GM12878 (cell line): ENCODE results near the gene PLPP3.

Source experiments
- CREB1 ChIP-seq: IDR thresholded peaks from 2 replicates; pipeline ENCODE4 v1.6.1; 2012; ENCODE audit warnings: low read depth, mild to moderate bottlenecking, inconsistent platforms
- EP300 ChIP-seq, 2 experiments: fragments of 150-350 bp in 1 of 2; IDR thresholded peaks; 2 replicates each; pipeline ENCODE4 v1.6.1; 2011 to 2012; ENCODE audit warnings: low read depth in 2 of 2, low read length in 2 of 2, borderline replicate concordance in 1 of 2, improper control_type of control experiment in 1 of 2, inconsistent platforms in 1 of 2; ENCODE audit not compliant: control insufficient read depth in 1 of 2
- ESRRA ChIP-seq: IDR thresholded peaks from 2 replicates; pipeline ENCODE4 v1.6.1; 2012; ENCODE audit warnings: mild to moderate bottlenecking, low read length, improper control_type of control experiment
- ETV6 ChIP-seq, 2 experiments: fragments of 450-650 bp in 1 of 2; IDR thresholded peaks in 1 of 2; conservative IDR thresholded peaks in 1 of 2; 2 replicates each; pipeline ENCODE4 v1.6.1; 2014; ENCODE audit warnings: antibody characterized with exemption in 1 of 2, borderline replicate concordance in 1 of 2, low read depth in 1 of 2, mild to moderate bottlenecking in 1 of 2, moderate library complexity in 1 of 2
- FOXM1 ChIP-seq: IDR thresholded peaks from 2 replicates; pipeline ENCODE4 v1.6.1; 2012; ENCODE audit warnings: low read depth, mild to moderate bottlenecking, inconsistent platforms, low read length, moderate library complexity
- POLR2AphosphoS5 ChIP-seq: IDR thresholded peaks from 2 replicates; pipeline ENCODE4 v1.6.1; 2011; ENCODE audit warnings: mild to moderate bottlenecking, low read length, inconsistent platforms
- SP1 ChIP-seq: IDR thresholded peaks from one replicate; pipeline ENCODE4 v1.6.1; 2011; ENCODE audit warnings: low read depth, low read length
- TF ChIP-seq, protein P1 (sequence below), 3 experiments: IDR thresholded peaks in 2 of 3; conservative IDR thresholded peaks in 1 of 3; 2 replicates each; pipeline ENCODE4 v1.5.1; 2011; ENCODE audit warnings: low read depth in 3 of 3, low read length in 3 of 3, mild to moderate bottlenecking in 3 of 3, control low read depth in 2 of 3, moderate library complexity in 2 of 3, inconsistent platforms in 1 of 3, mixed read lengths in 1 of 3; ENCODE audit not compliant: control insufficient read depth in 2 of 3, insufficient read depth in 1 of 3; ENCODE audit errors: extremely low read depth in 1 of 3

- TF ChIP-seq ESRRA (no peak), POLR2AphosphoS5 (no peak), CREB1 (no peak), FOXM1 (no peak), EP300 (IDR thresholded peaks at IDR 0.05; ENCODE audit: borderline replicate concordance in 1 of 2, control insufficient read depth in 1 of 2, low read depth in 2 of 2, low read length in 2 of 2) (no peak), ETV6 (conservative IDR thresholded peaks at IDR 0.05 in 1 of 2, IDR thresholded peaks at IDR 0.05 in 1 of 2; ENCODE audit: borderline replicate concordance in 1 of 2, low read depth in 1 of 2) (no peak), SP1 (no peak)
- TF ChIP-seq, protein P1, sequence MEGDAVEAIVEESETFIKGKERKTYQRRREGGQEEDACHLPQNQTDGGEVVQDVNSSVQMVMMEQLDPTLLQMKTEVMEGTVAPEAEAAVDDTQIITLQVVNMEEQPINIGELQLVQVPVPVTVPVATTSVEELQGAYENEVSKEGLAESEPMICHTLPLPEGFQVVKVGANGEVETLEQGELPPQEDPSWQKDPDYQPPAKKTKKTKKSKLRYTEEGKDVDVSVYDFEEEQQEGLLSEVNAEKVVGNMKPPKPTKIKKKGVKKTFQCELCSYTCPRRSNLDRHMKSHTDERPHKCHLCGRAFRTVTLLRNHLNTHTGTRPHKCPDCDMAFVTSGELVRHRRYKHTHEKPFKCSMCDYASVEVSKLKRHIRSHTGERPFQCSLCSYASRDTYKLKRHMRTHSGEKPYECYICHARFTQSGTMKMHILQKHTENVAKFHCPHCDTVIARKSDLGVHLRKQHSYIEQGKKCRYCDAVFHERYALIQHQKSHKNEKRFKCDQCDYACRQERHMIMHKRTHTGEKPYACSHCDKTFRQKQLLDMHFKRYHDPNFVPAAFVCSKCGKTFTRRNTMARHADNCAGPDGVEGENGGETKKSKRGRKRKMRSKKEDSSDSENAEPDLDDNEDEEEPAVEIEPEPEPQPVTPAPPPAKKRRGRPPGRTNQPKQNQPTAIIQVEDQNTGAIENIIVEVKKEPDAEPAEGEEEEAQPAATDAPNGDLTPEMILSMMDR (IDR thresholded peaks at IDR 0.05 in 2 of 3, conservative IDR thresholded peaks at IDR 0.05 in 1 of 3; ENCODE audit: control insufficient read depth in 2 of 3, extremely low read depth in 1 of 3, insufficient read depth in 1 of 3, low read depth in 3 of 3, low read length in 3 of 3) = no peak
Measured at GRCh38 chr1:56542651-56543050, 36.7 kb downstream of the PLPP3 start.
